ENCODE measurements around the gene S100A8.

S100A8 gene

DNA sequence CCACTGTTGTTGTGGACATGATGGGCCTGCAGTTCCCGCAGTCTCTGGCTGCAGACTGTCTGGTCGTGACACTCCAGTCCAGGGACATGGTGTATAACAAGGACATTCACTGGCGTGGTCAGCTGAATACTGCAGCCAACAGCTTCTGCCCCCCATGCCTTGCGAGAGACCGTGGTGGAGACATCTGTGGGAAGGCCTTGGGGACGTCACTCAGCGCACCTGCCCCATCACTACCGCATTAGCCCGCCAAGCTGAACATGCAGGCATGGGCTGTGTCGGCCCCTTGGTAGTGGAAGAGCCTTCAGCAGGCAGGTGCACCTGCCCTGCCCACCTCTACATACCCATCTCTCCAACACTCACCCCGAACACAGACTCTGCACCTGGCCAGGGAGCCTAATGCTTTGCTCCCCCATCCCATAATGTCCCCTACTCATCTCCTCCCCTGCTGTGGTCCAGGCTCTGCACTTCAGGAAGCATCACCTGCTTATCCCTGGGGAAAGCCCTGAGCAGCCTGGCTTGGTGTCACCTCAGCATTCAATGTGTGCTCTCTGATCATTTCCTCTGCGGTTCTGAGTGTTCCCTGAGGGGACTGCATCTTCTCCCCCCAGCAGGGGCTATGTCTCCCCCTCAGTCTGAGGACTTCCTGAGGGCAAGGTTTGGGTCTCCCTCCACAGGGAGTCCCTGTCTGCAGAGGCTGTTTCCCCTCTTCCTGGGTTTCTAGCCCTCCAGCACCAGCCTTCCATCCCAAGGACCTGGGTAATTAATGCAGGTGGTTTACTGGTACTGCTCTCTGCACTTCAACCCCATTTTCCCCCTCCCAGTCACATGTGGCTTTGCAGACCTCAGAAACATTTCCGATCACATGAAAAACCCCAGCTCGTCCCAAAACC, 45.4 kb downstream of the S100A8 start:
- DNase-seq, result peak; percentile 10

DNA sequence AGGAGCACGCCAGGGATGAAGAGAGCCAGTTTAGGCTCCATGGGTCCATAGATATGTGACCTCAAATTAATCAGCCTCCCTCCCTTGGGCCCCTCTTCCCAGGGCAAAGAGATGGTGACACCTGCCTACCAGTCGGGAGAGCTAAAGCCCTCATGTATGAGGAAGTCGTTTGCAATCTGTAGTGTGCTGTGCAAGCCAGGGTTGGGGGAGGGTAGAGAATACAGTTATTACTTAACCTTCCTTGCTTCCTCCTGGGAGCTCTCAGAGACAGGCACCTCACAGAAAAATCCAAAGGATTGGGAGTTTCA, 46.2 kb downstream of the S100A8 start:
- no peak for DNase-seq

DNA sequence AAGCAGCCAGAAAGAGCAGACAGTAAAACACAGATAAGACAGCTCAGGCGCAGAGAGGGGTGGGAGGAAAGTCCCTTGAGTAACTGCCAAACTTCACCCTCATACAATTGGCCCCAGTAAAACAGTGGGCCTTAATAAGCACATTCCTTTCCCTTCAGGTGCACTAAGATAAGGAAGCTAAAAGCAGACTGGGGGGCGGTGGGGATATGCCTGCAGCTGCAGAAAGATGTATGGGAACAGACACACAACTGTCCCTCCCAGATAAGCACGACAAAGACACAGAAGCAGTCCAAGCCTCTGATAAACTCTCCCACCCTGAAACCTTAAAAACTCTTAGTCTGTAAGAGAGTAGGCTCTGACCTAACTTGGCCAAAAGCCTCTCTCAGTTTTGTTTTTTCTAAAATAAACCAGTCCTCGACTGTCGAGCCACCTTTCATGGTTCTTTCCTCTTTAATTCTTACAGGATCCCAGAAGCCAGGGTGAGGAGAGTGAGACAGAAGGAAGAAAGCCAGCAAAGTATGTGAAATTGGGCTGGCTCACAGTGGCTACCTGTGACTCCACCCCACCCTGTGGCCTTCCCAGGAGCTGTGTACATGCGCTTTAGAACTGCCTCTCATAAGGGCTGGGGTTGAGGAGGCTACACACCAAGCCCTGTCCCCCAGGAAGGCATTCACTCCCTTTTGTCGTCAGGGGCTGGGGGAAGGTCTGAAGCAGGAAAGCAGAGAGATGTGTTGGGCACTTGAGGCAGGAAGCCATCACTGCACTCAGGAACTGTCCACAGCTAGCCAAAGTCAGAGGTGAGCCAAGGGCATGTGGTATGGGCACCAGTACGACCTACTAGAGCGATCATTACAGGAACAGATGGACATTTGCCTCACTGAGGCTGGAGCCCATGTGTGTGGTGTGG, 46.8 kb downstream of the S100A8 start:
- no peak for DNase-seq

DNA sequence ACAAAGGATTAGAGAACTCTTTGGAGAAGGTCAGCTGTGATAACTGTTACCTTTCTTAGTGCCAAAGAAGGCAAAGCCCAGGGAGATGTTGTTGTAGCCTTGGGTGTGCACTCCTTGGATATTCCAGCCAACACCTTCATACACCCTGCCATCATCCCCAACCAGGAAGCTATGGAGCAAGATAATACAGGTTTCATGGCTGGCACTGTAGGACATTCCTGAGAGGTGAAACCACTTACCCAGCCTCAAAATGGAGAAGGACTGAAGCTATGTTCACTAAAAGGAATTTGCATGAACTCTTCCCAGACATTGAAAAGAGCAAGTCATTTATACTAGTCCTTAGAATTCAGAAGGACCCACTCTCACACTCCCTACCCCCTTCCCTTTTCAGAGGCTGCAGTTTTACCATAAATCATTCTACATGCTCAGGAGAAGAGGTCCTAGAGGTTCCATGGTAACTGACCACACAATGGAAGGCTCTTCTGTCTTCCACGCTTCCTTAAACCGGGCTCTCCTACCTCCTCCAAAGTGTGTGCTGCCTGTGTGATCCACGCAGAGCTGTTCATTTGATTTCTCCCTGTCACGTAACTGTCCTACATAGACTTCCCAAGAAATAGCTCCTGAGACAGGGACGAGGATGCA, 47.7 kb downstream of the S100A8 start:
- DNase-seq, result no peak

DNA sequence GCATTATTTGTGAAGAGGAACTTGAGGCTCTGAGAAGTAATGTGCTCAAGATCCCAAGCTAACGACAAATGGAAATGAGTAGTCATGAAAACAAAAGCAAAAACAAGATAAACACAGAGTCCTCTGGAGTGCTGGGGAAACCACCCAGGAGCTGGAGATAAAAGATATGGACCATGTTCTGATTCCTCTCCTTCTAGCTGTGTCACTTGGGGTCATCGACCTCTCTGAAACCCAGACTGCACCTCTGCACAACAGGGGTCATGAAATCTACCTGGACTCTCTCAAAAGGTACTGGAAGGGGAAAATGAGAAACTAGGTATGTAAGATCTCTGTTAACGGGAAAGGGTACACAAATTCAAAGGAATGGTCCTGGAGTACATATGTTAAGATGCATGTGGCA, 48.7 kb downstream of the S100A8 start:
- DNase-seq, result no peak

DNA sequence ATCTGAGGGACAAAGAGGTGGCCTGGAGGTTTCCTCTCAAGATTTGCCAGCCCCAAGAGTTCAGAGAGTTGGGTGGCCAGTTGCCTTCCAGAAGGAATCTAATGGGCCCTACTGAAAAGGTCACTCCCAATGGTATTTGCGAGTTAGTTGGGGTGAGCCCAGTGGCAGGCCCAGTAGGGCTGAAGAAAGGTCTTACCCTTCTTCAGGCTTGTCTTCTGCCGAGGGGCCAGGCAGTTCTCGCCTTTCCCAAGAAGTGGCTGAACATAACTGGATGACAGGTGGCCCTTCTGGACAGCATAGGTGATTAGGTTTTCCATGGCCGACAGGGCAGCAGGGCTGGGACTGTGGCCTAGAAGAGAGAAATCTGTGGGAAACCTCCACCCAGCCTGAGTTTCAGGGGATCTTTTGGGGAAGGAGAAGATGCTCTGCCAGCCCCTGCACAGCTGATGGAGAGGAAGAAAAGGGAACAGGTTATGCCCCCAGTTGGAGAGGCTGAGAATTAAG, 49.4 kb downstream of the S100A8 start:
- DNase-seq, result no peak

DNA sequence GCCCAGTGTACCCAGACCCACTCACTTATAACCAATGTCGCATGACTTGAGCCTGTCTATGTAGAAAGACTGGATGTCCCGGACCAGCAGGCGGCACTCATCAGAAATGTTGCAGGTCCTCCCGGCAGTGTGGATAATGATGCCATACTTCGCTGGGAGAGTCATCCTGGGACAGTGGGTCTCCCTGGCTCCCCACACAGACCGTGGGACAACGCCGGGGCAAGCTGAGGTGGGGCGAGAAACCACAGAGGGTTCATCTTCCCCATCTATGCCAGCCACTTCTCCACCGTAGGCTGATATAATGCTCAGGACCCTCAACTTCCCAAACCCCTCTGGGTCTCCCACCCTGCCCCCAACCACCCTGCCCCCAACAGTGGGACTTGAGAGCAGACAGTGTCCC, 50.5 kb downstream of the S100A8 start:
- no peak for DNase-seq
